ENCODE results near the gene MAPKAPK2. TPM values are rescaled to one million over a fixed set of nuclear protein-coding genes. Genes with fewer than 3 reads are reported as not detected.

MAPKAPK2 gene
- total and polyA plus RNA-seq, 2 of the 13 experiments (the other 11 are each of a cell fraction or from before 2014, with no cell fraction given): 16.6 to 34.0 TPM

- TF ChIP-seq MTERF4 (CRISPR knock-in tag; IDR thresholded peaks at IDR 0.05) (no peak), ZEB1 (IDR thresholded peaks at IDR 0.05; ENCODE audit: insufficient replicate concordance, low read depth) (no peak)
These were observed 35.3 kb upstream of the MAPKAPK2 start (continued) for GRCh38 chr1:206649261-206649921.

GRCh38 chr1:206651014-206651413 lies 33.7 kb upstream of the MAPKAPK2 start:
- Histone ChIP-seq H4K20me1 (ENCODE audit: insufficient read depth, low read length) (no peaks in the 10 kb centered on the region), H3K4me1 (ENCODE audit: insufficient read depth, low read length) (no peaks in the 10 kb centered on the region), H3K79me2 (ENCODE audit: insufficient read depth, low read length) (no peaks in the 10 kb centered on the region), H3K27me3 (ENCODE audit: control insufficient read depth in 1 of 2, insufficient read depth in 2 of 2, low read length in 2 of 2) (no peaks in the 10 kb centered on the region), H3K4me3 (replicated peaks in 1 of 3; ENCODE audit: insufficient read depth in 1 of 3, low read depth in 2 of 3, low read length in 3 of 3) (no peak overlapping the region), H3K9me3 (ENCODE audit: low read length) (no peaks in the 10 kb centered on the region), H3K36me3 (replicated peaks in 1 of 2; ENCODE audit: control insufficient read depth in 1 of 2, insufficient read depth in 2 of 2, low read length in 2 of 2) (peaks cover 0 to 7% of the 10 kb centered on the region in 2 experiments; a peak in 1 of 5 replicates), H2AFZ (ENCODE audit: low read length) (no peak overlapping the region), H3K27ac (ENCODE audit: extremely low read length, insufficient read depth, low read length) (no peak overlapping the region), H3K9ac (ENCODE audit: insufficient read depth, low read depth, low read length) (no peak overlapping the region), H3K4me2 (ENCODE audit: low read depth, low read length) (no peak overlapping the region)
- ATAC-seq (no peak), DNase-seq (ENCODE audit: low spot score) (no peak), FAIRE-seq (no peak)
- in situ Hi-C loops (cut with HindIII; ENCODE audit: extremely low pct_ligation_motif_present, low pct_unique_long_range_greater_than_20kb) (no loop called here), intact Hi-C loops (cut with micrococcal nuclease; ENCODE audit: unreplicated experiment) (no loop called here)
- ChIA-PET CTCF (ENCODE audit: low intra/inter-chr PET ratio, low total read pairs) (no interaction called here), POLR2A (no interaction called here)
- 74% methylated on average over 3 of the region's 3 CpGs for WGBS (ENCODE audit: low lambda C conversion rate)
- no TSS peak for BruUV-seq (replicated peaks)
- no peak for TF ChIP-seq MZF1 (CRISPR knock-in tag; IDR thresholded peaks at IDR 0.05; ENCODE audit: borderline replicate concordance)
- no peak for TF ChIP-seq RCOR2 (CRISPR knock-in tag; IDR thresholded peaks at IDR 0.05)
- no peak for TF ChIP-seq HMG20A (CRISPR knock-in tag; IDR thresholded peaks at IDR 0.05; ENCODE audit: borderline replicate concordance)
- TF ChIP-seq, protein P1, sequence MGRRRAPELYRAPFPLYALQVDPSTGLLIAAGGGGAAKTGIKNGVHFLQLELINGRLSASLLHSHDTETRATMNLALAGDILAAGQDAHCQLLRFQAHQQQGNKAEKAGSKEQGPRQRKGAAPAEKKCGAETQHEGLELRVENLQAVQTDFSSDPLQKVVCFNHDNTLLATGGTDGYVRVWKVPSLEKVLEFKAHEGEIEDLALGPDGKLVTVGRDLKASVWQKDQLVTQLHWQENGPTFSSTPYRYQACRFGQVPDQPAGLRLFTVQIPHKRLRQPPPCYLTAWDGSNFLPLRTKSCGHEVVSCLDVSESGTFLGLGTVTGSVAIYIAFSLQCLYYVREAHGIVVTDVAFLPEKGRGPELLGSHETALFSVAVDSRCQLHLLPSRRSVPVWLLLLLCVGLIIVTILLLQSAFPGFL (CRISPR knock-in tag; IDR thresholded peaks at IDR 0.05): no peak
- no peak for TF ChIP-seq ZNF558 (CRISPR knock-in tag; IDR thresholded peaks at IDR 0.05; ENCODE audit: borderline replicate concordance)
- no peak for TF ChIP-seq HDAC2 (CRISPR knock-in tag; IDR thresholded peaks at IDR 0.05)
- no peak for TF ChIP-seq ATF7 (IDR thresholded peaks at IDR 0.05)
- no peak for TF ChIP-seq ATF7 (CRISPR knock-in tag; IDR thresholded peaks at IDR 0.05)
- no peak for TF ChIP-seq ZHX2 (IDR thresholded peaks at IDR 0.05; ENCODE audit: low read depth)
- no peak for TF ChIP-seq ZHX2 (CRISPR knock-in tag; IDR thresholded peaks at IDR 0.05; ENCODE audit: borderline replicate concordance)
- no peak for TF ChIP-seq ZNF460 (CRISPR knock-in tag; IDR thresholded peaks at IDR 0.05; ENCODE audit: borderline replicate concordance)
- no peak for TF ChIP-seq TAF1 (CRISPR knock-in tag; IDR thresholded peaks at IDR 0.05)
- no peak for TF ChIP-seq ARNTL (CRISPR knock-in tag; IDR thresholded peaks at IDR 0.05)
- no peak for TF ChIP-seq ZFYVE20 (CRISPR knock-in tag; IDR thresholded peaks at IDR 0.05; ENCODE audit: borderline replicate concordance, low read depth)
- no peak for TF ChIP-seq GABPB1 (CRISPR knock-in tag; IDR thresholded peaks at IDR 0.05)
